NCI-H1436 (cell line): Measurements from ENCODE around the gene RAMP3.

Experiments
- DNase-seq: peaks from one replicate; lab custom pipeline; 2025; lab: John Stamatoyannopoulos, UW

The RAMP3 gene

GRCh38 chr7:45180084-45180986 is 22.7 kb downstream of the RAMP3 start:
- DNase-seq = no peak

- DNase-seq = no peak
Observed at GRCh38 chr7:45181286-45181960, 23.8 kb downstream of the RAMP3 start.

- no peak for DNase-seq
Observed at GRCh38 chr7:45181991-45182855, 24.6 kb downstream of the RAMP3 start.

GRCh38 chr7:45182856-45183710 is 25.5 kb downstream of the RAMP3 start:
- no peak for DNase-seq

GRCh38 chr7:45183711-45184210 is 26.2 kb downstream of the RAMP3 start:
- DNase-seq = no peak

GRCh38 chr7:45184326-45185027 is 26.9 kb downstream of the RAMP3 start:
- DNase-seq = no peak

- no peak for DNase-seq
Observed at GRCh38 chr7:45185028-45185863, 27.7 kb downstream of the RAMP3 start.

- no peak for DNase-seq
Observed at GRCh38 chr7:45185864-45186250, 28.3 kb downstream of the RAMP3 start.

GRCh38 chr7:45186261-45186813 is 28.7 kb downstream of the RAMP3 start:
- DNase-seq = no peak

GRCh38 chr7:45187089-45187945 is 29.7 kb downstream of the RAMP3 start:
- DNase-seq = no peak

GRCh38 chr7:45187946-45188411 is 30.4 kb downstream of the RAMP3 start:
- DNase-seq = no peak

- no peak for DNase-seq
Observed at GRCh38 chr7:45188736-45189135, 31.1 kb downstream of the RAMP3 start.

GRCh38 chr7:45189151-45189970 is 31.8 kb downstream of the RAMP3 start:
- DNase-seq = no peak

GRCh38 chr7:45190406-45191165 is 33.0 kb downstream of the RAMP3 start:
- no peak for DNase-seq

- no peak for DNase-seq
Observed at GRCh38 chr7:45191396-45191795, 33.8 kb downstream of the RAMP3 start.

GRCh38 chr7:45192621-45193041 is 35.0 kb downstream of the RAMP3 start:
- DNase-seq = no peak

GRCh38 chr7:45193828-45194227 is 36.2 kb downstream of the RAMP3 start:
- no peak for DNase-seq
